CD1c-positive myeloid dendritic cell (primary cell): ENCODE results near the gene SPTBN5.

Source experiments
- DNase-seq: peaks from one replicate; pipeline ENCODE4 v3.0.0-alpha.2; 2016; ENCODE audit errors: extremely low spot score

SPTBN5 gene

GRCh38 chr15:41804916-41805666 lies 88.8 kb downstream of the SPTBN5 start:
- no peak for DNase-seq

- DNase-seq, result no peak
Observed at GRCh38 chr15:41804361-41804760, 89.5 kb downstream of the SPTBN5 start.

GRCh38 chr15:41801850-41802455 lies 91.9 kb downstream of the SPTBN5 start:
- DNase-seq, result no peak

GRCh38 chr15:41801185-41801584 lies 92.7 kb downstream of the SPTBN5 start:
- DNase-seq, result no peak

- DNase-seq, result no peak
Observed at GRCh38 chr15:41799488-41799805, 94.4 kb downstream of the SPTBN5 start.

- no peak for DNase-seq
Observed at GRCh38 chr15:41798607-41799487, 95.0 kb downstream of the SPTBN5 start.
